Measurements from ENCODE around the gene TMIGD3. TPM values are rescaled to one million over a fixed set of nuclear protein-coding genes. Genes with fewer than 3 reads are reported as not detected.
"Not testable (repeated sequence)": the region's sequence is repeated elsewhere in the genome, so short reads cannot be mapped to it uniquely, and the experiment has no call there.

Gene TMIGD3
- total RNA-seq (2014; rRNA removed; shearing (Covaris generic); ENCODE audit: low replicate concordance), result not detected in 2 replicates

DNA sequence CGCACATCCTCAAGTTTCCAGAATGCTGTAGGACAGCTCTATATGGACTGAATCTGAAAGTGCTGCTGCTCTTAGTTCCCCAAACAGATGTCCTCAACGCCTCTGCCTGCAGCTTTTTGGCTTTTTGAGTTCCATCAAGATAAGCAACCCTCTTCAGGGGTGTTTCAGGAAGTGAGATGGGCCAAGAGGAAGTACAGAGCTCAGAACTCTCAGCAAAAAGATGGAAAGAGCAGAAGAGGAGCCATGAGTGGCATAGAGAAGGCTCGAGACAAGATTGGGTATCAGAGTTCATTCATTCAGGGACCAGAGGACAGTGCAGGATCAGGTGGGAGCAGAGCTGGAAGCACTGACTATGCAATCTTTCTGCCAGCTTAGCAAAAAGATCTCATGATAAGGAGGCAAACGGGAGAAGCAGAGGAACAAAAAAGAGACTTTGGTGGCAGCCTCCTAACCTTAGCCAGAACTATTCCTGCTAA lies at the start of gene TMIGD3, which contains the start of gene ADORA3:
Gene TMIGD3 (minus strand): TSS at position 49 of the 476 bp plus-strand sequence. CDS start 279 bp downstream, outside the sequence.
Gene ADORA3 (minus strand): TSS at position 49 of the 476 bp plus-strand sequence. CDS start 279 bp downstream, outside the sequence.
- in situ Hi-C loops (cut with HindIII; ENCODE audit: low pct_unique_long_range_greater_than_20kb, low sequenced_read_pairs), result no loop called here
- no peak for DNase-seq (ENCODE audit: low read depth)

GRCh38 chr1:111553196-111553595 lies 49.8 kb upstream of the TMIGD3 start:
- no peak for DNase-seq (ENCODE audit: low read depth)
- in situ Hi-C loops (cut with HindIII; ENCODE audit: low pct_unique_long_range_greater_than_20kb, low sequenced_read_pairs), result no loop called here

- no peak for DNase-seq (ENCODE audit: low read depth)
- in situ Hi-C loops (cut with HindIII; ENCODE audit: low pct_unique_long_range_greater_than_20kb, low sequenced_read_pairs), result no loop called here
Observed at GRCh38 chr1:111552587-111552986, 49.2 kb upstream of the TMIGD3 start.

- no peak for DNase-seq (ENCODE audit: low read depth)
- in situ Hi-C loops (cut with HindIII; ENCODE audit: low pct_unique_long_range_greater_than_20kb, low sequenced_read_pairs), result no loop called here
Observed at GRCh38 chr1:111551623-111552411, 48.4 kb upstream of the TMIGD3 start.

GRCh38 chr1:111547786-111548185 lies 44.4 kb upstream of the TMIGD3 start:
- in situ Hi-C loops (cut with HindIII; ENCODE audit: low pct_unique_long_range_greater_than_20kb, low sequenced_read_pairs); DNase-seq (ENCODE audit: low read depth): not testable (repeated sequence)

- DNase-seq (ENCODE audit: low read depth), result no peak
- in situ Hi-C loops (cut with HindIII; ENCODE audit: low pct_unique_long_range_greater_than_20kb, low sequenced_read_pairs), result no loop called here
Observed at GRCh38 chr1:111542187-111542586, 38.8 kb upstream of the TMIGD3 start.

GRCh38 chr1:111541721-111542120 lies 38.3 kb upstream of the TMIGD3 start:
- in situ Hi-C loops (cut with HindIII; ENCODE audit: low pct_unique_long_range_greater_than_20kb, low sequenced_read_pairs), result no loop called here
- peak; percentile 37 for DNase-seq (ENCODE audit: low read depth)

DNA sequence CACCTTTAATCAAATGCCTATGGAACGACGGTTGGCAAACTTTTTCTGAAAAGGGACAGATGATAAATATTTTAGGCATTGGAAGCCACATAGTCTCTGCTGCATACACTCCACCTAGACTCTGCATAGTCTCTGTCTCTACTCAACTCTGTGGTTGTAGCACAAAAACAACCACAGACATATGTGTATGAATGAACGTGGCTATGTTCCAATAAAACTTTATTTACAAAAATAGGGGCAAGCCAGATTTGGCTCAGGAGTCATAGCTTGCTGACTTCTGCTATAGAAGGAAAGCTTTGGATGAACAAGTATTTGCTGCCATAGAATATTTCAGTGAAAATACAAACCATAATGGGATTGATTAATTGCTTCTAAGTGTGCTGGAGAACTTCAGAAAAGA lies 37.5 kb upstream of the TMIGD3 start:
- in situ Hi-C loops (cut with HindIII; ENCODE audit: low pct_unique_long_range_greater_than_20kb, low sequenced_read_pairs), result no loop called here

GRCh38 chr1:111538343-111539025 lies 35.1 kb upstream of the TMIGD3 start:
- in situ Hi-C loops (cut with HindIII; ENCODE audit: low pct_unique_long_range_greater_than_20kb, low sequenced_read_pairs), result no loop called here
- no peak for DNase-seq (ENCODE audit: low read depth)

More for the DNA sequence above, 37.5 kb upstream of the TMIGD3 start:
- no peak for DNase-seq (ENCODE audit: low read depth)

GRCh38 chr1:111535256-111536191 lies 32.1 kb upstream of the TMIGD3 start:
- no peak for DNase-seq (ENCODE audit: low read depth)
- in situ Hi-C loops (cut with HindIII; ENCODE audit: low pct_unique_long_range_greater_than_20kb, low sequenced_read_pairs), result no loop called here

DNA sequence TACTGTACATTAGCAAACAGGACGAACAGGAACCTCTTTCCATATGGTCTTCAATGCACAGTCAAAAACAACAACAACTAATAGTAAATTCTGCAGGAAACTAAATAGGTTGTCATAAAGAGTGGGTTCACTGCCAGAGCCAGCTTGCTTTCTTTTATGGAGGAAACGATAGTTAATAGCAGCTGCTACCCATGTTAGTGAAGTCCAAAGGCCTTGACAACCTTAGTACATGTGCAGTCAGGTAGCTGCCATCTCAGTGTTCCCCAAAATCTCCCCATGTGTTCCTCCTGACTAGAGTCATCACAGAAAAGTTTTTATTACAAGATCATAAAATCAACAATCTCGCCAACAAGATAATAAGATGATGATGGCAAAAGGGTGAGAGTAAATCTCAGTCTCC lies 16.6 kb upstream of the TMIGD3 start:
- in situ Hi-C loops (cut with HindIII; ENCODE audit: low pct_unique_long_range_greater_than_20kb, low sequenced_read_pairs), result no loop called here
- no peak for DNase-seq (ENCODE audit: low read depth)

DNA sequence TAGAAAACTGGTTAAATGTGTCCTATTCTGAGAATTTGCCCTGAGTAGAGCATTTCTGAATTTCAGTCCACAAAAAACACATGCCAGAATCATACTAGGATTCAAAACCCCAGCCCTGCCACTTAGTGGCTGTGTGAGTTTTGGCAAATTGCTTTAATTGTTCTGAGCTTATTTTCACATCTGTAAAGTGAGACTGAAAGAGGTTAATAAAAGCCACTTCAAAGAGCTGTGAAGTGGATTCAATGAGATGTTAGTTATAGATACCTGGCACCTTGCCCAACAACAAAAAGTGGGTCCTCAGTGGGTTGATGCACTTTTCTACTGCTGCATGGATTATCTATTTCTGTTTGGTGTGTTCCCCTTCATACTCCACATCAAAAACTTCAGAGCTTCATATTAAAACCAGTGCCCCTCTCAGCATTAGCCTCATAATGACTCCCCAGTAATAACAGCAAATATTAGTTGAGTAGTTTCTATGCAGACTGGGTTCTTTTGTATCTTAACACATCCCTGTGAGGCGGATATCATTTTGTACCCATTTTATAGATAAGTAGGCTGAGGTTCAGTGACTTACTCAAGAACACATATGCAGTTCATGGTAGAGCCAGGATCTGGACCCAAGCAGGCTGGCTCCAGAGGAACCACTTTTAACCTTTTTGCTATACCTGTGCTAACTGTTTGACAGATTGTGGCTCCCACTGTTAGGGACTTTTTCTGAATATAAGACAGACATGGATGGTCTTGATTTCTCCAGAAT lies 14.2 kb upstream of the TMIGD3 start:
- in situ Hi-C loops (cut with HindIII; ENCODE audit: low pct_unique_long_range_greater_than_20kb, low sequenced_read_pairs), result no loop called here
- DNase-seq (ENCODE audit: low read depth), result no peak

- DNase-seq (ENCODE audit: low read depth), result no peak
- in situ Hi-C loops (cut with HindIII; ENCODE audit: low pct_unique_long_range_greater_than_20kb, low sequenced_read_pairs), result no loop called here
Observed at GRCh38 chr1:111516005-111516535, 12.6 kb upstream of the TMIGD3 start.

DNA sequence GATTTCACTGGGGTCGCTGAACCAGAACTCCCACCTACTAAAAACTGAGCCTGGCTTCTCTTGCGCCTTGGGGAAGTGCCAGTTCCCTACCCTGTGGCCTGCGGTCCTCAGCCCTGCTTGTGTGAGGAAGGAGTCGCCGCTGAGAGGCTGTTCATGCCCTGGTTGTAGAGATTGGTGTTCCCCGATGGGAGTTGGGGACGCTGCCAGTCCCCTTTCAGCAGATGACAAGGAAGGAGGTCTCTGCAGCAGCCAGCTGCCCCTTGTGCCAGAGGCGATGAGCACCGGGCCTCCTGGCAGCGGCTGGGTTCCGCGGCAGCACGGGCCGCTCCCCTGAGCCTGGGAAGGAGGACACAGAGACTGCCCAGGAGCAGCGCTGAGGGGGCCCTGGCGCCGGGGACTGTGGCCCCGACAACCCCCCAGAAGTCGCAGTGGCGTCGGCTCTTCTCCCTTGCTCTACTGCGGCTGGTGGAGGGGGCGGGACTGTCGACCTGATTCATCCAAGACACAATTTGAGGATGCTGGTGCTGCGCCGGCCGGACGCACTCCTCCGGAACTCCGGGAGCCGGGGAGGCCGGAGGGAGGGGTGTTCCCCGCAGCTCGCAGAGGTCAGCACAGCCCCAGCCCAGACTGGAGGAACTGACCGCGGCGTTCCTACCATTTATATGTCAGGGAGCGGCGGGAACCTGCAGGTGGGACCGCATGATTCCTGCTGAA lies 12.0 kb upstream of the TMIGD3 start:
- DNase-seq (ENCODE audit: low read depth), result no peak
- in situ Hi-C loops (cut with HindIII; ENCODE audit: low pct_unique_long_range_greater_than_20kb, low sequenced_read_pairs), result no loop called here

GRCh38 chr1:111513410-111514020 lies 10.1 kb upstream of the TMIGD3 start:
- in situ Hi-C loops (cut with HindIII; ENCODE audit: low pct_unique_long_range_greater_than_20kb, low sequenced_read_pairs), result no loop called here
- no peak for DNase-seq (ENCODE audit: low read depth)

DNA sequence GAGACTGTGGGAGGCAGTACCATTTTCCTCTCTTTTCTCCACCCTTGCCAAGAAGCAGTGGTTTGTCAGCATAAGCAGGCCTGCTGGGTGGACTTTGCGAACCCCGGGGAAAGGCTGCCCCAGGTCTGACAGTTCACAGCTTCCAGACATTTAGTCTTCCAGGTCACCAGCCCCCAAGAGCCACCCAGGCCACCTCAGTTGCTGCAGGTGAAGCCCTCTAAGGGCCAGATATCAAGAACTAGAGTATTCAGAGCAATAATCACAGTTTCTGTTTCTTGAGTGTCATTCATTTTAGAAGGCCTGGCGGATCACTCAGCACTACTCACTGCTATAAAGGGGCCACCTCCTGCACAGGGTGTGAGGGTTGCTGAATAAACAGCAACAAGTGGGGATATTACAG lies 9.5 kb upstream of the TMIGD3 start:
- in situ Hi-C loops (cut with HindIII; ENCODE audit: low pct_unique_long_range_greater_than_20kb, low sequenced_read_pairs), result no loop called here
- no peak for DNase-seq (ENCODE audit: low read depth)
